C4-2B (cell line): ENCODE measurements around the gene UTS2.

Source experiments
- ZFX ChIP-seq: fragments of 450-650 bp; IDR thresholded peaks from 2 replicates; pipeline ENCODE4 v1.6.1; 2017
- TF ChIP-seq, protein P1 (sequence below): fragments of 450-650 bp; conservative IDR thresholded peaks from 2 replicates; pipeline ENCODE4 v1.5.1; 2017; ENCODE audit warnings: mild to moderate bottlenecking

- TF ChIP-seq, protein P1, sequence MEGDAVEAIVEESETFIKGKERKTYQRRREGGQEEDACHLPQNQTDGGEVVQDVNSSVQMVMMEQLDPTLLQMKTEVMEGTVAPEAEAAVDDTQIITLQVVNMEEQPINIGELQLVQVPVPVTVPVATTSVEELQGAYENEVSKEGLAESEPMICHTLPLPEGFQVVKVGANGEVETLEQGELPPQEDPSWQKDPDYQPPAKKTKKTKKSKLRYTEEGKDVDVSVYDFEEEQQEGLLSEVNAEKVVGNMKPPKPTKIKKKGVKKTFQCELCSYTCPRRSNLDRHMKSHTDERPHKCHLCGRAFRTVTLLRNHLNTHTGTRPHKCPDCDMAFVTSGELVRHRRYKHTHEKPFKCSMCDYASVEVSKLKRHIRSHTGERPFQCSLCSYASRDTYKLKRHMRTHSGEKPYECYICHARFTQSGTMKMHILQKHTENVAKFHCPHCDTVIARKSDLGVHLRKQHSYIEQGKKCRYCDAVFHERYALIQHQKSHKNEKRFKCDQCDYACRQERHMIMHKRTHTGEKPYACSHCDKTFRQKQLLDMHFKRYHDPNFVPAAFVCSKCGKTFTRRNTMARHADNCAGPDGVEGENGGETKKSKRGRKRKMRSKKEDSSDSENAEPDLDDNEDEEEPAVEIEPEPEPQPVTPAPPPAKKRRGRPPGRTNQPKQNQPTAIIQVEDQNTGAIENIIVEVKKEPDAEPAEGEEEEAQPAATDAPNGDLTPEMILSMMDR: no peak
- TF ChIP-seq ZFX: no peak
These were observed 28.2 kb downstream of the UTS2 start for GRCh38 chr1:7824701-7825100.
